GM12878 (cell line): ENCODE results near the gene STAG1. TPM values are rescaled to one million over a fixed set of nuclear protein-coding genes. Genes with fewer than 3 reads are reported as not detected.

Source experiments
- ATAC-seq: fragments of 200-7000 bp; cut with Tn5 transposase; 3 replicates; pipeline ENCODE4 v1.9.1; 2020; ENCODE audit warnings: mild to moderate bottlenecking, moderate library complexity
- BruUV-seq: library from RNA; stranded (reverse); fragments of 400-500 nt; replicated peaks from 2 replicates; lab custom pipeline; 2021; lab: Mats Ljungman, UMichigan
- CTCF ChIA-PET: fragments of 300-600 bp; sonication (Branson Sonifier 250); formaldehyde crosslinking; extraction: SDS; loops from one replicate; lab custom pipeline; 2021; ENCODE audit warnings: inconsistent platforms; lab: Yijun Ruan, JAX
- POLR2A ChIA-PET: fragments of 350-600 bp; formaldehyde crosslinking; extraction: SDS; loops from one replicate; lab custom pipeline; 2021; ENCODE audit warnings: inconsistent platforms; lab: Charles Lee
- RAD21 ChIA-PET: fragments of 300-600 bp; sonication (Branson Sonifier 250); formaldehyde crosslinking; loops from one replicate; lab custom pipeline; 2023; ENCODE audit warnings: antibody characterized with exemption; ENCODE audit not compliant: unreplicated experiment; lab: Charles Lee
- SMC1A ChIA-PET: fragments of 300-600 bp; sonication (Branson Sonifier 250); formaldehyde crosslinking; loops from one replicate; lab custom pipeline; 2023; ENCODE audit not compliant: unreplicated experiment, uncharacterized antibody; lab: Charles Lee
- DNase-seq: peaks from one replicate; pipeline ENCODE4 v3.0.0-alpha.2; 2011; ENCODE audit warnings: low read depth, low spot score
- FAIRE-seq: peaks from 3 replicates; lab custom pipeline; 2011; peaks lifted over from hg19 to GRCh38; lab: Jason Lieb, UNC
- H2AFZ ChIP-seq: 2 replicates; pipeline ENCODE4 v1.6.0; 2011; ENCODE audit warnings: low read depth, low read length, control low read depth; ENCODE audit not compliant: control insufficient read depth
- H3K27ac ChIP-seq: 2 replicates; pipeline ENCODE4 v1.5.1; 2011; ENCODE audit warnings: control low read depth; ENCODE audit not compliant: control insufficient read depth, insufficient read depth
- H3K27me3 ChIP-seq, 2 experiments: replicated peaks in 1 of 2; 2 replicates each; pipeline versions ENCODE4 v1.6.0 to v1.6.1; 2011; ENCODE audit warnings: low read length in 1 of 2; ENCODE audit not compliant: control insufficient read depth in 2 of 2, insufficient read depth in 2 of 2
- H3K36me3 ChIP-seq, 2 experiments: 2 replicates each; pipeline ENCODE4 v1.5.1; 2011; ENCODE audit warnings: low read length in 1 of 2; ENCODE audit not compliant: control insufficient read depth in 2 of 2, insufficient read depth in 2 of 2
- H3K4me1 ChIP-seq: 2 replicates; pipeline ENCODE4 v1.6.1; 2011; ENCODE audit warnings: mild to moderate bottlenecking, low read length, moderate library complexity, mixed read lengths; ENCODE audit not compliant: control insufficient read depth, insufficient read depth
- H3K4me2 ChIP-seq: 2 replicates; pipeline ENCODE4 v1.6.0; 2011; ENCODE audit warnings: control low read depth; ENCODE audit not compliant: control insufficient read depth, insufficient read depth
- H3K4me3 ChIP-seq: fragments of 200-600 bp; sonication (generic); 2 replicates; pipeline ENCODE4 v1.5.1; 2016
- H3K79me2 ChIP-seq: 2 replicates; pipeline ENCODE4 v1.6.0; 2011; ENCODE audit warnings: low read length; ENCODE audit not compliant: control insufficient read depth, insufficient read depth
- H3K9ac ChIP-seq: 2 replicates; pipeline ENCODE4 v1.8.0; 2011; ENCODE audit warnings: low read length, control low read depth, mixed read lengths; ENCODE audit not compliant: control insufficient read depth, insufficient read depth
- H3K9me3 ChIP-seq: replicated peaks from 3 replicates; pipeline ENCODE4 v1.5.1; 2011; ENCODE audit warnings: mild to moderate bottlenecking, low read length; ENCODE audit not compliant: control insufficient read depth, insufficient read depth
- H4K20me1 ChIP-seq: 2 replicates; pipeline ENCODE4 v1.6.0; 2011; ENCODE audit not compliant: control insufficient read depth, insufficient read depth
- CHD2 ChIP-seq: IDR thresholded peaks from 2 replicates; pipeline ENCODE4 v1.6.1; 2011; ENCODE audit warnings: low read depth, low read length, improper control_type of control experiment, borderline replicate concordance
- KAT2A ChIP-seq: conservative IDR thresholded peaks from 2 replicates; pipeline ENCODE4 v1.6.1; 2011; ENCODE audit warnings: low read depth, low read length; ENCODE audit not compliant: control insufficient read depth
- KLF5 ChIP-seq: fragments of 450-650 bp; IDR thresholded peaks from 2 replicates; pipeline ENCODE4 v1.6.1; 2014; ENCODE audit warnings: mild to moderate bottlenecking; ENCODE audit not compliant: partially characterized antibody
- LARP7 ChIP-seq: fragments of 450-650 bp; IDR thresholded peaks from 2 replicates; pipeline ENCODE4 v1.6.1; 2017; ENCODE audit warnings: mild to moderate bottlenecking
- PAX5 ChIP-seq: IDR thresholded peaks from 2 replicates; pipeline ENCODE4 v1.6.1; 2011; ENCODE audit warnings: low read depth, low read length, borderline replicate concordance
- PAX8 ChIP-seq: fragments of 450-650 bp; IDR thresholded peaks from 2 replicates; pipeline ENCODE4 v1.6.1; 2017; ENCODE audit warnings: mild to moderate bottlenecking, moderate library complexity
- RAD21 ChIP-seq: IDR thresholded peaks from 2 replicates; pipeline ENCODE4 v1.6.1; 2011; ENCODE audit warnings: mild to moderate bottlenecking, low read depth, low read length, moderate library complexity; ENCODE audit not compliant: insufficient read depth
- ZNF24 ChIP-seq: fragments of 450-650 bp; IDR thresholded peaks from 2 replicates; pipeline ENCODE4 v1.6.1; 2017; ENCODE audit warnings: antibody characterized with exemption, mild to moderate bottlenecking
- WGBS: methylation state at CpG from one replicate; pipeline ENCODE4 v1.1.6; 2016; ENCODE audit warnings: low lambda C conversion rate; ENCODE audit not compliant: insufficient replicate concordance, insufficient coverage; ENCODE audit errors: missing lambda C conversion rate; 5-methylcytosine and 5-hydroxymethylcytosine counted together
- in situ Hi-C: fragments of 300-500 bp; cut with MboI; formaldehyde crosslinking; loops from 9 replicates; pipeline ENCODE4 v1.14.3; 2018; ENCODE audit warnings: mixed read lengths
- intact Hi-C: fragments of 100-400 bp; cut with micrococcal nuclease; formaldehyde crosslinking; loops from one replicate; pipeline ENCODE4 v1.14.2; 2022; ENCODE audit not compliant: unreplicated experiment
- polyA plus RNA-seq, 11 experiments: library from polyadenylated mRNA; depleted of rRNA in 4 of 11; unstranded in 6 of 11; stranded (reverse) in 5 of 11; fragments of >200 nt; fragmentation: Nextera tagmentation in 4 of 11; fragmentation: Illumina TruSeq in 1 of 11; extraction: Ambion mirVana in 4 of 11; extraction: Trizol in 1 of 11; gene quantifications; 1 replicate in 1 of 11; 2 replicates in 10 of 11; pipeline versions ENCODE4 v1.2.1 to v1.2.3, GENCODE V29; 2011 to 2016; ENCODE audit warnings: inconsistent platforms in 2 of 11, missing spikeins in 2 of 11, low read depth in 1 of 11
- total RNA-seq, 4 experiments: library from RNA; depleted of rRNA in 3 of 4; stranded (reverse); fragments of >200 nt in 3 of 4; fragmentation: Illumina TruSeq in 1 of 4; extraction: Trizol in 1 of 4; gene quantifications; 2 replicates each; pipeline versions ENCODE4 v1.2.1 to v1.2.3, GENCODE V29; 2013 to 2021
- TF ChIP-seq, protein P1 (sequence below): IDR thresholded peaks from 2 replicates; pipeline ENCODE4 v1.6.1; 2012; ENCODE audit warnings: low read length, inconsistent platforms
- TF ChIP-seq, protein P2 (sequence below): fragments of 450-650 bp; IDR thresholded peaks from 2 replicates; pipeline ENCODE4 v1.6.1; 2017; ENCODE audit warnings: low read depth, mild to moderate bottlenecking, moderate library complexity
- TF ChIP-seq, protein P3 (sequence below): fragments of 150-350 bp; IDR thresholded peaks from 2 replicates; pipeline ENCODE4 v1.6.1; 2016; ENCODE audit warnings: low read depth, low read length
- TF ChIP-seq, protein P4 (sequence below): IDR thresholded peaks from 2 replicates; pipeline ENCODE4 v1.6.1; 2012; ENCODE audit warnings: mild to moderate bottlenecking, low read depth, low read length

Gene STAG1
- total and polyA plus RNA-seq, 10 of the 15 experiments (the other 5 are each of a cell fraction or from before 2014, with no cell fraction given): 4.4 to 30.1 (median 20.2) TPM

DNA sequence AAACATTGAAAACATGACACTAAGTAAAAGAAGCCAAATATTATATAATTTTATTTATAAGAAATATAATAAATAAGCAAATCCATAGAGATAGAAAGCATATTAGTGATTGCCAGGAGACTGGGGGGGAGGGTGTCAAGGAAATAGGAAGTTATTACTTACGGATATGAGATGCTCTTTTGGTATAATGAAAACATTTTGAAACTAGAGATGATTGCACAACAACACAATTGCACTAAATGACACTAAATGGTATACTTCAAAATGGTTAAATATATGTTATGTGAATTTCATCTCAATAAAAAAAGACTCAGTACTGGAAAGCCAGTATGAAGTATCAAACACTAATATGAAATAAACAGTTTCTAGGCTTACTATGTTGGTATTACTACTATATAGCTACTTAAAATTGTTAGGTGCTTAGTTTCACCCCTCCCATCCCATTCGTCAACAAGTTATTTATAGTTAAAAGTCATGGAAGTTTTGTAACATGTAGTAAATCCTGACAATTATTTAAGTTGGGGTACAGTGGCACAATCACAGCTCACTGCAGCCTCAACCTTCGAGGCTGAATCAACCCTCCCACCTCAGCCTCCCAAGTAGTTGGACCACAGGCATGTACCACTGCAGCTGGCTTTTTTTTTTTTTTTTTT is 43.7 kb downstream of the STAG1 start (continued):
- TF ChIP-seq, protein P1, sequence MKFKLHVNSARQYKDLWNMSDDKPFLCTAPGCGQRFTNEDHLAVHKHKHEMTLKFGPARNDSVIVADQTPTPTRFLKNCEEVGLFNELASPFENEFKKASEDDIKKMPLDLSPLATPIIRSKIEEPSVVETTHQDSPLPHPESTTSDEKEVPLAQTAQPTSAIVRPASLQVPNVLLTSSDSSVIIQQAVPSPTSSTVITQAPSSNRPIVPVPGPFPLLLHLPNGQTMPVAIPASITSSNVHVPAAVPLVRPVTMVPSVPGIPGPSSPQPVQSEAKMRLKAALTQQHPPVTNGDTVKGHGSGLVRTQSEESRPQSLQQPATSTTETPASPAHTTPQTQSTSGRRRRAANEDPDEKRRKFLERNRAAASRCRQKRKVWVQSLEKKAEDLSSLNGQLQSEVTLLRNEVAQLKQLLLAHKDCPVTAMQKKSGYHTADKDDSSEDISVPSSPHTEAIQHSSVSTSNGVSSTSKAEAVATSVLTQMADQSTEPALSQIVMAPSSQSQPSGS: no peak

DNA sequence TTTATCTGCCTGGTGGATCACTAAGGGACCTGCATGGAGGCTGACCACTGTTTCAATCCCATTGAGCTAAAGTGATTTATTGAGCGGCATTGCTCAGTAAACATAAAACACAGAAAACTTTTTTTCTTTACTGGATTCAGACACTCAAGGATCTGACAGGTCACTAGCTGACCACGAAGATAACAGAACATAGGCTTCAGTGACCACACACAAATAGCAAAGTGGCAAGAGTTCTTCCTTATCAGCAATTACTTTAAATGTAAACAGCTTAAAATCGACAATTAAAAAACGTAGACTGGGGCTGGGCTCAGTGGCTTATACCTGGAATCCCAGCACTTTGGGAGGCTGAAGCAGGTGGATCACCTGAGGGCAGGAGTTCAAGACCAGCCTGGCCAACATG is 48.7 kb downstream of the STAG1 start:
- no peak for ATAC-seq
- Histone ChIP-seq H3K4me3 (no peak overlapping the region), H3K4me2 (no peak overlapping the region), H3K27me3 (no peaks in the 10 kb centered on the region), H4K20me1 (no peaks in the 10 kb centered on the region), H3K9ac (no peak overlapping the region), H2AFZ (no peak overlapping the region), H3K4me1 (no peaks in the 10 kb centered on the region), H3K79me2 (peaks cover 32% of the 10 kb centered on the region), H3K27ac (no peak overlapping the region), H3K36me3 (no peaks in the 10 kb centered on the region; a peak in 1 of 4 replicates), H3K9me3 (peaks cover 5% of the 10 kb centered on the region)
- intact Hi-C loops: no loop called here
- ChIA-PET POLR2A (interaction anchor here (0.6 kb wide), 1 partner anchor 32 kb away, joined by 4 read pairs; no protein-coding TSS in a partner anchor), CTCF (interaction anchor here (1.3 kb wide), 2 partner anchors 9 to 49 kb away, joined by 3 to 4 read pairs; partner anchors contain the start of gene STAG1), SMC1A (interaction anchor here (0.6 to 1.5 kb wide), 6 partner anchors 10 to 312 kb away, joined by 3 to 5 read pairs (median 3); no protein-coding TSS in a partner anchor), RAD21 (no interaction called here)
- DNase-seq: no peak
- in situ Hi-C loops: no loop called here
- 93% methylated on average over 4 of the region's 4 CpGs for WGBS
- FAIRE-seq: no peak
- BruUV-seq: no TSS peak
- no peak for TF ChIP-seq KLF5
- TF ChIP-seq RAD21: no peak
- TF ChIP-seq ZNF24: no peak
- TF ChIP-seq KAT2A: no peak
- no peak for TF ChIP-seq PAX5
- no peak for TF ChIP-seq PAX8
- no peak for TF ChIP-seq LARP7
- TF ChIP-seq, protein P2, sequence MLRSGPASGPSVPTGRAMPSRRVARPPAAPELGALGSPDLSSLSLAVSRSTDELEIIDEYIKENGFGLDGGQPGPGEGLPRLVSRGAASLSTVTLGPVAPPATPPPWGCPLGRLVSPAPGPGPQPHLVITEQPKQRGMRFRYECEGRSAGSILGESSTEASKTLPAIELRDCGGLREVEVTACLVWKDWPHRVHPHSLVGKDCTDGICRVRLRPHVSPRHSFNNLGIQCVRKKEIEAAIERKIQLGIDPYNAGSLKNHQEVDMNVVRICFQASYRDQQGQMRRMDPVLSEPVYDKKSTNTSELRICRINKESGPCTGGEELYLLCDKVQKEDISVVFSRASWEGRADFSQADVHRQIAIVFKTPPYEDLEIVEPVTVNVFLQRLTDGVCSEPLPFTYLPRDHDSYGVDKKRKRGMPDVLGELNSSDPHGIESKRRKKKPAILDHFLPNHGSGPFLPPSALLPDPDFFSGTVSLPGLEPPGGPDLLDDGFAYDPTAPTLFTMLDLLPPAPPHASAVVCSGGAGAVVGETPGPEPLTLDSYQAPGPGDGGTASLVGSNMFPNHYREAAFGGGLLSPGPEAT: no peak
- no peak for TF ChIP-seq CHD2
- TF ChIP-seq, protein P3, sequence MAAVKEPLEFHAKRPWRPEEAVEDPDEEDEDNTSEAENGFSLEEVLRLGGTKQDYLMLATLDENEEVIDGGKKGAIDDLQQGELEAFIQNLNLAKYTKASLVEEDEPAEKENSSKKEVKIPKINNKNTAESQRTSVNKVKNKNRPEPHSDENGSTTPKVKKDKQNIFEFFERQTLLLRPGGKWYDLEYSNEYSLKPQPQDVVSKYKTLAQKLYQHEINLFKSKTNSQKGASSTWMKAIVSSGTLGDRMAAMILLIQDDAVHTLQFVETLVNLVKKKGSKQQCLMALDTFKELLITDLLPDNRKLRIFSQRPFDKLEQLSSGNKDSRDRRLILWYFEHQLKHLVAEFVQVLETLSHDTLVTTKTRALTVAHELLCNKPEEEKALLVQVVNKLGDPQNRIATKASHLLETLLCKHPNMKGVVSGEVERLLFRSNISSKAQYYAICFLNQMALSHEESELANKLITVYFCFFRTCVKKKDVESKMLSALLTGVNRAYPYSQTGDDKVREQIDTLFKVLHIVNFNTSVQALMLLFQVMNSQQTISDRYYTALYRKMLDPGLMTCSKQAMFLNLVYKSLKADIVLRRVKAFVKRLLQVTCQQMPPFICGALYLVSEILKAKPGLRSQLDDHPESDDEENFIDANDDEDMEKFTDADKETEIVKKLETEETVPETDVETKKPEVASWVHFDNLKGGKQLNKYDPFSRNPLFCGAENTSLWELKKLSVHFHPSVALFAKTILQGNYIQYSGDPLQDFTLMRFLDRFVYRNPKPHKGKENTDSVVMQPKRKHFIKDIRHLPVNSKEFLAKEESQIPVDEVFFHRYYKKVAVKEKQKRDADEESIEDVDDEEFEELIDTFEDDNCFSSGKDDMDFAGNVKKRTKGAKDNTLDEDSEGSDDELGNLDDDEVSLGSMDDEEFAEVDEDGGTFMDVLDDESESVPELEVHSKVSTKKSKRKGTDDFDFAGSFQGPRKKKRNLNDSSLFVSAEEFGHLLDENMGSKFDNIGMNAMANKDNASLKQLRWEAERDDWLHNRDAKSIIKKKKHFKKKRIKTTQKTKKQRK: no peak
- TF ChIP-seq, protein P4, sequence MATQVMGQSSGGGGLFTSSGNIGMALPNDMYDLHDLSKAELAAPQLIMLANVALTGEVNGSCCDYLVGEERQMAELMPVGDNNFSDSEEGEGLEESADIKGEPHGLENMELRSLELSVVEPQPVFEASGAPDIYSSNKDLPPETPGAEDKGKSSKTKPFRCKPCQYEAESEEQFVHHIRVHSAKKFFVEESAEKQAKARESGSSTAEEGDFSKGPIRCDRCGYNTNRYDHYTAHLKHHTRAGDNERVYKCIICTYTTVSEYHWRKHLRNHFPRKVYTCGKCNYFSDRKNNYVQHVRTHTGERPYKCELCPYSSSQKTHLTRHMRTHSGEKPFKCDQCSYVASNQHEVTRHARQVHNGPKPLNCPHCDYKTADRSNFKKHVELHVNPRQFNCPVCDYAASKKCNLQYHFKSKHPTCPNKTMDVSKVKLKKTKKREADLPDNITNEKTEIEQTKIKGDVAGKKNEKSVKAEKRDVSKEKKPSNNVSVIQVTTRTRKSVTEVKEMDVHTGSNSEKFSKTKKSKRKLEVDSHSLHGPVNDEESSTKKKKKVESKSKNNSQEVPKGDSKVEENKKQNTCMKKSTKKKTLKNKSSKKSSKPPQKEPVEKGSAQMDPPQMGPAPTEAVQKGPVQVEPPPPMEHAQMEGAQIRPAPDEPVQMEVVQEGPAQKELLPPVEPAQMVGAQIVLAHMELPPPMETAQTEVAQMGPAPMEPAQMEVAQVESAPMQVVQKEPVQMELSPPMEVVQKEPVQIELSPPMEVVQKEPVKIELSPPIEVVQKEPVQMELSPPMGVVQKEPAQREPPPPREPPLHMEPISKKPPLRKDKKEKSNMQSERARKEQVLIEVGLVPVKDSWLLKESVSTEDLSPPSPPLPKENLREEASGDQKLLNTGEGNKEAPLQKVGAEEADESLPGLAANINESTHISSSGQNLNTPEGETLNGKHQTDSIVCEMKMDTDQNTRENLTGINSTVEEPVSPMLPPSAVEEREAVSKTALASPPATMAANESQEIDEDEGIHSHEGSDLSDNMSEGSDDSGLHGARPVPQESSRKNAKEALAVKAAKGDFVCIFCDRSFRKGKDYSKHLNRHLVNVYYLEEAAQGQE: no peak
